NB4 (cell line): Measurements from ENCODE around the gene KRTAP2-2.
"Not testable (repeated sequence)": the region's sequence is repeated elsewhere in the genome, so short reads cannot be mapped to it uniquely, and the experiment has no call there.

Experiments
- MYC ChIP-seq: IDR thresholded peaks from 2 replicates; pipeline ENCODE4 v1.6.1; 2011; ENCODE audit warnings: low read depth, low read length
- TF ChIP-seq, protein P1 (sequence below): IDR thresholded peaks from one replicate; pipeline ENCODE4 v1.5.1; 2012; ENCODE audit warnings: low read depth, low read length

DNA sequence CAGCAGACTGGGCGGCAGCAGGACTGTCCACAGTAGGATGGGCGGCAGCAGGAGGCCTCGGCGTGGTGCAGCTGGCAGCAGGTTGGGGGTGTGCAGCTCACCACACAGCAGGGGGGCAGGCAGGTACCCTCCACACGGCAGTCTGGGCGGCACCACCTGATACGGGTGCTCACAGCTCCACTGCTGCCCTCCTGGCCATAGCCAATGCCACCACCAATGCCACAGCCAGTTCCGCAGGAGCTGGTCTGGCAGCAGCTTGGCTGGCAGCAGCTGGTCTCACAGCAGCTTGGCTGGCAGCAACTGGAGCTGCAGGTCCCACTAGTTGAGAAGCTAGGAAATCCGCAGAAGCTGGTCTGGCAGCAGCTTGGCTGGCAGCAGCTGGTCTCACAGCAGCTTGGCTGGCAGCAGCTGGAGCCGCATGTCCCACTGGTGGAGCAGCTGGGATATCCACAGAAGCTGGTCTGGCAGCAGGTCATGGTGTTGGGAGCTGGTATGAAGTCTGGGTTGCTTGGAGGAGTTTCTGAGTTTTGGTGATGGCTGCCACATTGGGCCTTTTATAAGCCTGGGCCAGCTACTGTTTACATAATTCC is 20.6 kb downstream of the KRTAP2-2 start, which contains the start of gene KRTAP1-3:
- TF ChIP-seq, protein P1, sequence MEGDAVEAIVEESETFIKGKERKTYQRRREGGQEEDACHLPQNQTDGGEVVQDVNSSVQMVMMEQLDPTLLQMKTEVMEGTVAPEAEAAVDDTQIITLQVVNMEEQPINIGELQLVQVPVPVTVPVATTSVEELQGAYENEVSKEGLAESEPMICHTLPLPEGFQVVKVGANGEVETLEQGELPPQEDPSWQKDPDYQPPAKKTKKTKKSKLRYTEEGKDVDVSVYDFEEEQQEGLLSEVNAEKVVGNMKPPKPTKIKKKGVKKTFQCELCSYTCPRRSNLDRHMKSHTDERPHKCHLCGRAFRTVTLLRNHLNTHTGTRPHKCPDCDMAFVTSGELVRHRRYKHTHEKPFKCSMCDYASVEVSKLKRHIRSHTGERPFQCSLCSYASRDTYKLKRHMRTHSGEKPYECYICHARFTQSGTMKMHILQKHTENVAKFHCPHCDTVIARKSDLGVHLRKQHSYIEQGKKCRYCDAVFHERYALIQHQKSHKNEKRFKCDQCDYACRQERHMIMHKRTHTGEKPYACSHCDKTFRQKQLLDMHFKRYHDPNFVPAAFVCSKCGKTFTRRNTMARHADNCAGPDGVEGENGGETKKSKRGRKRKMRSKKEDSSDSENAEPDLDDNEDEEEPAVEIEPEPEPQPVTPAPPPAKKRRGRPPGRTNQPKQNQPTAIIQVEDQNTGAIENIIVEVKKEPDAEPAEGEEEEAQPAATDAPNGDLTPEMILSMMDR: not testable (repeated sequence)
- not testable (repeated sequence) for TF ChIP-seq MYC
